Activated T-cell treated with anti-CD3 and anti-CD28 coated beads, Interleukin-2, amount 50 U/mL, for 48 hours (primary cell): ENCODE results near the gene NOXO1.
"Not testable (repeated sequence)": the region's sequence is repeated elsewhere in the genome, so short reads cannot be mapped to it uniquely, and the experiment has no call there.

ENCODE experiments used
- DNase-seq, 2 experiments: peaks; one replicate each; pipeline ENCODE4 v3.0.0-alpha.2; 2020

NOXO1 gene, protein sequence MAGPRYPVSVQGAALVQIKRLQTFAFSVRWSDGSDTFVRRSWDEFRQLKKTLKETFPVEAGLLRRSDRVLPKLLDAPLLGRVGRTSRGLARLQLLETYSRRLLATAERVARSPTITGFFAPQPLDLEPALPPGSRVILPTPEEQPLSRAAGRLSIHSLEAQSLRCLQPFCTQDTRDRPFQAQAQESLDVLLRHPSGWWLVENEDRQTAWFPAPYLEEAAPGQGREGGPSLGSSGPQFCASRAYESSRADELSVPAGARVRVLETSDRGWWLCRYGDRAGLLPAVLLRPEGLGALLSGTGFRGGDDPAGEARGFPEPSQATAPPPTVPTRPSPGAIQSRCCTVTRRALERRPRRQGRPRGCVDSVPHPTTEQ

DNA sequence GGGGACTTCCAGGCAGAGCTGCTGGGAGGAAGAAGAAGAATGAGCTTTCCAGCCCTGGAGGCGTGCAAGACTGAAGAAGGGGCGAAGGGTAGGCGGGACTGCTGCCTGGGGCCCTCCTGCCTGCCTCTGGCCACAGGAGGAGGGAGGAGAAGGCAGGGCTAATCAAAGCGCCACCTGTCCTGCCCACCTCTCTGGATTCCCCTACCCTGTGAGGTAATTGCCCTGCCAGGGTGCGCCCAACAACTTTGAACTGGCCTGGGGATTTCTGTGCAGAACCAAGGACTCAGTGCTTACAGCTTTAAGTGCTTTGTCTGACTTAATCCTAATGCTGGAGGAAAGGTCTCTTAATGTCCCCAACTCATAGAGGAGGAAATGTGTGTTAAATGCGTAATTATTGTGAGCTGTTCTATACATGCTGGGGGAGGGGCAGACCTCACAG is at the start of gene NOXO1:
NOXO1 (minus strand) TSS at position 72 of the 439 bp plus-strand sequence. CDS start 290 bp downstream, outside the sequence.
- peak in 1 of 2 experiments; percentile 33 for DNase-seq

- no peak for DNase-seq
Measured at GRCh38 chr16:2030036-2030435, 48.8 kb upstream of the NOXO1 start.

- DNase-seq: no peak
Measured at GRCh38 chr16:2029350-2029749, 48.1 kb upstream of the NOXO1 start.

DNA sequence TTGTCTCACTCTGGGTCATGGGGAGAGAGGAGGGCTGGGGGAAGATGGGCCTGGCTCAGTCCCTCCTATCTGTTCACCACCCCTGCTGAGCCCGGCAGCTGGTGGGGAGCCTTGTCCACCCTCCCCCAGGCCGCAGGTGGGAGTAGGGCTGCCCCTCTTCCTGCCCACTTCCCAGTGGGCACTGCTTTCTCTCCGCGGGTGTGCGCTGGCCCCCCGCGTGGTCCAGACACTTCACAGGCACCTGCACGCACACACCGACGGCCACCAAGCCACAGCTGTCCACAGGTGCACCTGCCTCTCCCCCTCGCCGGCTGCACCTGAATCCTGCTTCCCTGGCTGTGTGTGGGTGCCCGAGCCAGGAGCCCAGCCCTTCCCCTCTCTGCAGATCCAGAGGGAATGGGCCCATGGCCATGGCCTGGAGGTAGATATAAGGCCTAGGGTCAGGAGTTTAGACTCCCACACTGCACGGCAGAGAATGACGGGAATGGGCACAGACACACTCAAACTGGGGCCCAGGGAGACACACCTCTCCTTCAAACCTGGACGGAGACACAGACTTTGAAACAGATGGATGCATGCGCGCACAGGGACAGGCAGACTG is 47.5 kb upstream of the NOXO1 start:
- no peak for DNase-seq

GRCh38 chr16:2028146-2028545 is 46.9 kb upstream of the NOXO1 start:
- no peak for DNase-seq

DNA sequence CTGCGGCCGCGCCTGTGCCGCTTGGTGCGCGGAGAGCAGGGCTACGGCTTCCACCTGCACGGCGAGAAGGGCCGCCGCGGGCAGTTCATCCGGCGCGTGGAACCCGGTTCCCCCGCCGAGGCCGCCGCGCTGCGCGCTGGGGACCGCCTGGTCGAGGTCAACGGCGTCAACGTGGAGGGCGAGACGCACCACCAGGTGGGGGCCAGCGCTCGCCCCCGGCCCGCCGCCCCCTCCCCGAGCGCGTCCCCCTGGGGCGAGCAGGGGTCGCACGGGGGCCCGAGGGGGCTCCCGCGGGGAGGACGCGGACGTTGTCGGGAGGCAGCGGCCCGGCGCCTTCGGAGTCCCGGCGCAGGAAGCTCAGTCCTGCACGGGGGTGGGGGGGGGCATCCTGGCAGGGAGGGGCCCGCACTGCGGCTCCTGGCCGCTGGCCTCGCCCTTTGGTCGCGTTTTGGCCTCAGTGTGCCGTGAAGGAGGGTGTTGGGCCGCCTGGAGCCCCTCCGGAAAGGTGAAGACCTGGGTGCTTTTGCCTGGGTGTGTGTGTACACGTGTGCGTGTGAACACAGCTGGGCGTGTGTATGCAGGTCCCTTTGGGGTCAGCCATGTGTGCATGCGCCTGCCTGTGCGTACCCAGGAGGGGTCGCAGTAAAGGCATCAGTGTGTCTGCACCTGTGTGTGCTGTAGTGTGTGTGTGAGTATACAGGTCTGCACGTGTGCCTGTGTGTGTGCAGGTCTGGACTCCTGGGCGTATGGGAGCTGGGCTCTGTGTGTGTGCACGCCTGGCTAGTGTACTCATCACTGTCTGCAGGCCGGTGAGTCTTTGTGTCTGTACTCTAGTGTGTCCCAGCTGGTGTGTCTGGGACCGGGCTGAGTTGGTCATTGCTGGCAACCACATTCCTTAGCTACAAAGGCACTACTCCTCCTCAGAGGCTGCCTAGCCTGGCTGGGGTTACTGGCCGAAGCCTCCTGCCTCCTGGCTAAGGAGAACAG is 46.0 kb upstream of the NOXO1 start:
- DNase-seq: no peak

GRCh38 chr16:2026461-2027023 is 45.3 kb upstream of the NOXO1 start, which contains the start of gene NHERF2:
Gene NHERF2 (plus strand): TSS chr16:2026902. CDS start chr16:2027006, 104 bp downstream.
- no peak for DNase-seq

GRCh38 chr16:2025878-2026460 is 44.7 kb upstream of the NOXO1 start:
- DNase-seq: no peak

DNA sequence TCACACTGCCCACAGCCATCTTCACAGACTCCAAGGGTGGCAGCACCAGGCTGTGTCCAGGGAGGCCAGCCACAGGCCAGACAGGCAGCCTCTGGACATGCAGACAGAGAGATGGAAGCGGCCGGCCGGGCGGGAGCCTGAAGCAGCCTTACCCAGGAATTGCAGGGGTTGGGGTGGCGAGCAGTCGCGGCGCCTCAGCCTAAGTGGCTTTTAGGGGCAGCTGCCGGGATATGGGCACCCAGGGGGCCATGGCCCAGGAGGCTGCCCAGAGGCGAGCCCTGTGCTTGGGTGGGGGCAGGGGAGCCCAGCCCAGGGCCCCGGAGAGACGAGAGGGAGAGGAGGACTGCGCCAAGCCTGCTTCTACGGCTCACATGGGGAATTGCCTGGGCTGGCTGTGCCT is 44.0 kb upstream of the NOXO1 start:
- DNase-seq: no peak

- no peak for DNase-seq
Measured at GRCh38 chr16:2024032-2024420, 42.8 kb upstream of the NOXO1 start.

DNA sequence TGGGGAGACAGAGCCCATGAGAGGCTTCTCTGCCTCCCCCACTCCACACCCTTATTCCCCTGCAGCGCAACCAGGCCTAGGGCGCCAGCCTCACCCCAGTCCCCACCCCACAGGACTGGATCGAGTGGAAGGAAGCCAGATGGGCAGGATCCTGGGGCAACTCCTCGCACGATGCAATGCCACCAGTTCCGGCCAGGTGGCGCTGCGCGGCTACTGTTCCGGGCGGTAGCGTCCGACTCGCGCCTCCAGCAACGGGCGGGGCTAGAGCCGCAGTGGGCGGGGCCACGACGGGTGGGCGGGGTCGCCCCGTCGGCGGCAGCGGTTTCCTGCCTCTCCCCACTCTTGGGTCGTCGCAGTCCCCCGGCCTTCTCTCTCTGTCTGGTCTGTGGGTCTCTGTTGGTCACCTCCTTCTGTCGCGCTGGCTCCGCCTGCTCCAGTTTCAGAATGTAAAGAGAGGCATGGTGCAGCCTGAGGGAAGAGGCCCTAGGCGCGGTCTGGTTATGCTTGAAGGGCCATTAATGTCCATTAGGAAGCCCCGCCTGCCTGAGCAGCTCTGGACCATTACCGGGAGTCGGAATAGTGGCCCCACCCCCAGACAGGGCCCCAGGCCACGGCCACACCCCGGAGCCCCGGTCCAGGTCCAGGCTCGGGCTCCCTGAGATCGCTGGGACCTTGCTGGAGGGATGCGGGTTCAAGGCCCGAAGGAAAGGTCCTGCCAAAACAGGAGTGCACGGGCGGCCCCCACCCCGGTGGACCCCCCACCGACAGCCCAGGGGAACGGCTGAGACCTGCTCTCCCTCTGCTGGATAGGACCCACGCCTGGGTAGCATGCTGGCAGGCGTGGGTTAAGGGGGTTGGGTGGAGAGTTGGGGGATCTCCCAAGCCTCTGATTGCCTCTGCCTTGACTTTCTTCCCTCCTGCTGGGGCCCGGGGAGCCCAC is 42.1 kb upstream of the NOXO1 start:
- peak; percentile 99 for DNase-seq

DNA sequence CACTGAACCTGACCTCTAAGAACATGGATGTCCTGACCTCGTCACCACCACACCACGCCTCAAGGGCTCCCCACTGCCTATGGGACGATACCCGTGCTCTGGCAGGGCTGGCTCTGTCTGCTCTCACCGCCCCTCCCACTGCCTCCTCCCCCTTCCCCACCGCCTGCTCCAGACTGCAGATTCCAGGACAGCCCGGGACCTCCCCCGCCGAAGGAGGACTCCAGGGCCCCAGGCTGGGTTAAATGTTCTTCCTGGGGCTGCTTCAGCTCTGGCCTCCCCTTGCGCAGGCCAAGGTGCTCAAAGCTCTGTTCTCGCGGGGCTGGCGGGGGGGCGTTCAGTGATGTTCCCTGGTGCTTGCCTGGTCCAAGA is 41.4 kb upstream of the NOXO1 start:
- no peak for DNase-seq

GRCh38 chr16:2019921-2020831 is 38.9 kb upstream of the NOXO1 start:
- peak in 1 of 2 experiments; percentile 33 for DNase-seq

DNA sequence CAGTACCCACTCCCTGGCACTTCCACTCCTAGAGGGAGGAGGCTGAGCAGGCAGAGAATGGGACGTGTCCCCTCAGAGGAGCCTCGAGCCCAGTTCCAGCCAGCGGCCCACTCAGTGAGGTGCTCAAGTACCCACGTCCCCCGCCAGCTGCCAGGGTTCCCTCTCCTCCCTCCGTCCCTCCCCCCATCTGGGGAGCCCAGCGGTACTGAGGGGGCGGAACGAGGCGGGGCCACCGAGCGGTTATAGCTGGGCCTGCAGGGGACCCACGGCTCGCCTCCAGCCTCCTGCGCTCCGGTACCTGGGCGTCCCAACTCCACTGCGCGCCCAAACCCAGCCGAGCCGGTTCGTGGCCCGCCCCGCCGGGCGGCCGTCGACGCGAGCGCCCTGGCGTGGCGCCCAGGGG is 38.2 kb upstream of the NOXO1 start, which contains the start of gene NPW:
NPW (plus strand) TSS at position 268 of the 403 bp plus-strand sequence.
- peak; percentile 50 to 62 for DNase-seq

DNA sequence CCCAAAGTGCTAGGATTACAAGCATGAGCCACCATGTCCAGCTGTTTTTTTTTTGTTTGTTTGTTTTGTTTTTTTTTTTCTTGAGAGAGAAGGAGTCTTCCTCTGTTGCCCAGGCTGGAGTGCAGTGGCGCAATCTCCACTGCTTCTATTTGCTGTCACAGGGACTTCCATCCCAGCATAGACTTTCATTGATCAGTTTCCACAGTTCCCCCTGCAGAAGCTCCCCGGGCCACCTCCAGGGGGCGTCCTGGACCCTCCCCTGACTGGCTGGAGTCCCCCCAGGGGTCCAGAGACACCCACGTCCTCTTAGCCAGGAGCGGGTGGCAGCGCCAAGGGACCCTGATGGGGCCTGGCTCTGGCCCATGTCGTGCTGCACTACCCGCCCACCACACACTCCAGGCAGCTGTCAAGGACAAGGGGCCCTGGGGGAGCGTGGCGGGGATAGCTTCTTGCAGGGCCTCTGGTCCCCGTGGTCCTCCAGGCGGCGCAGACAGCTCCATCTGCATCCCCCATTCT is 35.2 kb upstream of the NOXO1 start:
- peak; percentile 49 to 55 for DNase-seq

- DNase-seq: no peak
Measured at GRCh38 chr16:2015947-2016208, 34.6 kb upstream of the NOXO1 start.

DNA sequence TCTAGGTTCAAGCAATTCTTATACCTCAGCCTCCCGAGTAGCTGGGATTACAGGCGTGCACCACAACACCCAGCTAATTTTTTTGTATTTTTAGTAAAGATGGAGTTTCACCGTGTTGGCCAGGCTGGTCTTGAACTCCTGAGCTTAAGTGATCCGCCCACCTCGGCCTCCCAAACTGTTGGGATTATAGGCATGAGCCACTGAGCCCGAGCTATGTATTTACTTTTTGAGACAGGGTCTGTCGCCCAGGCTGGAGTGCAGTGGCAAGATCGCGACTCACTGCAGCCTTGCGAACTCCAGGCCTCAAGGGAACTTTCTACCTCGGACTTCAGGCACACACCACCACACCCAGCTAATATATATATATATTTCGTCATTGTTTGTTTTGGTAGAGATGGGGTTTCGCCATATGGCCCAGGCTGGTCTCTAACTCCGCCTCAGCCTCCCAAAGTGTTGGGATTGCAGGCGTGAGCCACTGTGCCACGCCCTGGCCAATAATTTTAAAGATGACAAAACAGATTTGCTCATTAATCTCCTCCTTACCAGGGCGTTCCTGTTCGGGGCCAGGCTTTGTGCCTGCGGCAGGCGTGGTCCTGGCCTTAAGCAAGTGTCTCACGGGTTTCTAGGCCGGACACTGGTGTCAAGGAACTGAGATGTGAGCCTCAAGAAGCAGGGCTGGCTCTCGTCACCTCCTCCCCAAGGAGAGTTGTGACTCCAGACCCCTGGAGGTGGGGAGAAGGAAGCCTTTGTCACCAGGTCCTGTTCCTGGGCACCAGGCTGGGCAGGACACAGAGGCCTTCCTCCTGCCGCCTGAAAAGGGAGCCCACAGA is 34.1 kb upstream of the NOXO1 start:
- DNase-seq: no peak

DNA sequence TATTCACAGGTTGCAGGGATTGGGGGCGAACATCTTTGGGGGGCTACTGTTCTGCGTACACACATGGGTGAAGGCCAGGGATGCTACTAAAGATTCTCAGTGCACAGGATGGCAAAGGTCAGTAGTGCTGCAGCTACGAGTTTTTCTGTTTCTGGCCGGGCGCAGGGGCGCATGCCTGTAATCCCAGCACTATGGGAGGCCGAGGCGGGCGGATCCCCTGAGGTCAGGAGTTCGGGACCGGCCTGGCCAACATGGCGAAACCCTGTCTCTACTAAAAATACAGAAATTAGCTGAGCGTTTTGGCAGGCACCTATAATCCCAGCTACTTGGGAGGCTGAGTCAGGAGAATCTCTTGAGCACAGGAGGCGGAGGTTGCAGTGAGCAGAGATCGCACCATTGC is 32.3 kb upstream of the NOXO1 start:
- DNase-seq: no peak

DNA sequence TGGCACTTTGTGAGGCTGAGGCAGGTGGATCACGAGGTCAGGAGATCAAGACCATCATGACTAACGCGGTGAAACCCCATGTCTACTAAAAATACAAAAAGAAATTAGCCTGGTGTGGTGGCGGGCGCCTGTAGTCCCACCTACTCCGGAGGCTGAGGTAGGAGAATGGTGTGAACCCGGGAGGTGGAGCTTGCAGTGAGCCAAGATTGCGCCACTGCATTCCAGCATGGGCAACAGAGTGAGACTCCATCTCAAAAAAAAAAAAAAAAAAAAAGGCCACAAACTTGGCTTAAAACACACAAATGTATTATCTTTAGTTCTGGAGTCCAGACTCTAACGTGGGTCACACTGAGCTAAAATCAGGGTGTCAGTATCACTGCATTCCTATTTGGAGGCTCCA is 30.5 kb upstream of the NOXO1 start:
- DNase-seq: not testable (repeated sequence)
